Measurements from ENCODE around the gene DGKZ.

DNA sequence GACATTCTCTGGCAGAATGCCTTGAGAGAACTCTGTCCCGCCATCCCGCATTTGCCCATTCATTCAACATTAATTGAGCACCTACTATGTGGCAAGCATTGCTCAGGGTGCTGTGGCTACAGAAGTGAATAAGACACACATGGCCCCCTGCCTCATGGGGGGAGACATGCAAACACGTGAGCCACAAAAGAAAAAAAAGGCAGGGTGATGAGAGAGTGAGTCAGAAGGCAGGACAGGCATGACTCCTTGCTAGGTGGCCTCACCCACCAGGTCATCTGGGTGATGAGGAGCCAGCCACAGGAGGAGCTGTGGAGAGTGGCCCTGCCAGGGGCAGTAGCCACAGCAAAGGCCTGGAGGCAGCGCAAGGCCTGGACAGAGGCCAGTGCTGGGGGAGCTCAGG lies 39.4 kb downstream of the DGKZ start:
- TF ChIP-seq, protein P1, sequence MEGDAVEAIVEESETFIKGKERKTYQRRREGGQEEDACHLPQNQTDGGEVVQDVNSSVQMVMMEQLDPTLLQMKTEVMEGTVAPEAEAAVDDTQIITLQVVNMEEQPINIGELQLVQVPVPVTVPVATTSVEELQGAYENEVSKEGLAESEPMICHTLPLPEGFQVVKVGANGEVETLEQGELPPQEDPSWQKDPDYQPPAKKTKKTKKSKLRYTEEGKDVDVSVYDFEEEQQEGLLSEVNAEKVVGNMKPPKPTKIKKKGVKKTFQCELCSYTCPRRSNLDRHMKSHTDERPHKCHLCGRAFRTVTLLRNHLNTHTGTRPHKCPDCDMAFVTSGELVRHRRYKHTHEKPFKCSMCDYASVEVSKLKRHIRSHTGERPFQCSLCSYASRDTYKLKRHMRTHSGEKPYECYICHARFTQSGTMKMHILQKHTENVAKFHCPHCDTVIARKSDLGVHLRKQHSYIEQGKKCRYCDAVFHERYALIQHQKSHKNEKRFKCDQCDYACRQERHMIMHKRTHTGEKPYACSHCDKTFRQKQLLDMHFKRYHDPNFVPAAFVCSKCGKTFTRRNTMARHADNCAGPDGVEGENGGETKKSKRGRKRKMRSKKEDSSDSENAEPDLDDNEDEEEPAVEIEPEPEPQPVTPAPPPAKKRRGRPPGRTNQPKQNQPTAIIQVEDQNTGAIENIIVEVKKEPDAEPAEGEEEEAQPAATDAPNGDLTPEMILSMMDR (IDR thresholded peaks at IDR 0.05), result no peak
- no peak for TF ChIP-seq POLR2A (IDR thresholded peaks at IDR 0.05)

Data from lower leg skin (tissue), 3 donors.